OCI-M2 (cell line): ENCODE results near the gene ADSS2.
"Not testable (repeated sequence)": the region's sequence is repeated elsewhere in the genome, so short reads cannot be mapped to it uniquely, and the experiment has no call there.

Experiments
- DNase-seq: peaks from one replicate; lab custom pipeline; 2025; ENCODE audit not compliant: unreplicated experiment; lab: John Stamatoyannopoulos, UW

Gene ADSS2

DNA sequence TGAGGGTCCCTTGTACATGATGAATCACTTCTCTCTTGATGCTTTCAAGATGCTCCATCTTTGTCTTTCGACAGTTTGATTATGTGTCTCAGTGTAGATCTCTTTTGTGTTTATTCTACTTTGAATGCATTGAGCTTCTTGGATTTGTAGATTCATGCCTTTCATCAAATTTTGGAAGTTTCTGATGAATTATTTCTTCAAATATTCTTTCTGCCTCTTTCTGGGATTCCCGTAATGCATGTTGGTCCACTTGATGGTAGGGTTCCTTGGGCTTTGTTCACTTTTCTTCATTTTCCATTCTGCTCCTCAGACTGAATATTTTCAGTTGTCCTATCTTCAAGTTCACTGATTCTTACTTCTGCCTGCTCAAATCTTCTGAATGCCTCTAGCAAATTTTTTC lies 50.7 kb downstream of the ADSS2 start:
- no peak for DNase-seq

DNA sequence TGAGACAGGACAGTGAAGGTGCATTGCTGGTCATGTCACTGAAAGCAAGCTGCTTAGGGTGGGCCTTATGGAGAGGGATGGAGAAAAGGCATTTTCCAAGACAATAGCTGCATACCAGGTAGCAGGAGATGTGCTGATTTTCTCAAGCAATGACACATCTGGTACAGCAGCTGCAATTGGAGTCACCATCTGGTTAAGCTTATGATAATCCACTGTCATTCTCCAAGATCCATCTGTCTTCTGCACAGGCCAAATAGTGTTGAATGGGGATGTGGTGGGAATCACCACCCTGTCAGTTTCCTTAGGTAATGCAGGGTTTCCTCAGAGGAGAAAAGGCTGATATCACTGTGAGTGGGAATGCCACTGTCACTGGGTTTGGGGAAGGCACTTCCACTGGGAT lies 54.6 kb downstream of the ADSS2 start:
- DNase-seq: no peak

DNA sequence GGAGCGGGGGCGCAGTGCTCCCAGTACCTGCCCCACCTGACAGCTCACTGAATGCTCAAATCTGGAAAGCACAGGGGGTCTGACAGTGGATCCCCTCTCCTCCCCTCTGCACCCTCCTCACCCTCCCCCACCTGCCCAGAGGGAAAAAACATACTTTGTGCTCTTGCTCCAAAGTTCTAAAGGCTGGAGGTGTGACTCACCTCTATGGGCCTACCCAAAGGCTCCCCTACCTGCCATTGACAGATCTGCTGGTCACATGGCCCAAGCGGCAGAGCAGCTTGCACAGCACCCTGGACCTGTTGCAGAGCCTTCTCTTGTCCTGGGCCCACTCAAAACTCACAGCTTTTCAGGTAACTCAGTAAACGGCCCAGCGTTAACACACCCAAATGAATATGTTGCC lies 55.7 kb downstream of the ADSS2 start:
- no peak for DNase-seq

DNA sequence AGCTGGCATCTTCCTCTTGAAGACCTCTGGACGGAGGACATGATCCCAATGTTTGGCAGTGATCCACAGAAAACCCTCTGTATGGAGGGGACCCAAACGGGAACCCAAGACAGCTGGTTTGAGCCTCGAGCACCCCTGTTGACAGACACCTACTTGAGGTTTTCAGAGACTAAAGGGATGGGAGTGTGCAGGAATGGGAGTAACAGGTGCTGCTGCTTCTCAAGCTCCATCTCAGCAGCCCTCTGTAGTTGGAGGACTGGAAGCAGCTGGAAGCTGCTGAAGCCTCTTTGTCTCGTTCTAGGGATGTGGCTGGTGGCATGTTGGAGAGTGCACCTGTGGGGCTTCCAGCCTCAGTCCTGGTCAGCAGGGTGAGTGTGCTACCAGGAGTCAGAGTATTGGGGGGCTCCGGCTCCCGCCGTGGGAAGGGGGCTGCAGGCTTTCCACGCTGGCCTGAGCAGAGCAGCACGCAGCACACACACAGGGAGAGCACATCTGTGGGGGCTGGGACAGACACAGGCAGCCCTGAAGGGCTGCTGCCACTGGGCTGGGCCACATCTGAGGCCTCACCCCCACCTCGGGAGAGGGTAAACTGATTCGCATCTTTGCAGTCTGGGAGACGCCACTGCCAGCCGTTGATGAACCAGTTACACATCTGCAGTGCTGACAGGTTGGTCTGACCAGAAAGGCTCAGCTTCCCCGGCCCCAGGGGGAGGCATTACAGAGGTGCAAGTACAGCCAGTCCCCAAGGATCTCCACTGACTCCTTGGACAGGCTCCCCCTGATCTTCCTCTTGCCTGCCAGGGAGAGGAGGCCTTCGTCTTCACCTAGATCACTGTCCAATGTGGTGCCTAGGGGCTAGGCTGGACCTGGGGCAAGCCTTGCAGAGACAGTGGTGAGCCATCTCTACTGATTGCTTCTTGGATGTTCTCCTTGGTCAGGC lies 56.6 kb downstream of the ADSS2 start:
- DNase-seq: no peak

DNA sequence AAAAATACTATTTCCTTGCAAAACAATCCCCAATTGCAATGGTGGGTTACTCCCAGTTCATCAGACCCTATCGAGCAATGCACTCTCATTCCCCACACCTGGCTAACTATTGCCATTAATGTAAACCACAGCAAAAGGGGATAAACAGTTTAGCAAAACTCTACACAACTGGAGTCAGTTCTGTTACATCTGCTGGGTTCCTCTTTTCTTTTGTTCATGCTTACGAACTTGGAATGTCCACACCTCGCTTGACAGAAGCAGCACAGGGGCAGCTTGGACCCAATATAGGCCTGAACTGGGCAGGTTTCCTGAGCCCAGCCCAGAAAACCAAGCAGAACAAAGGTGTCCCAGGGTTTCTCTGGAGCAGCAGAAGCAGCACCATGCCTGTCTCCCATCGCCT lies 57.4 kb downstream of the ADSS2 start:
- DNase-seq: no peak

DNA sequence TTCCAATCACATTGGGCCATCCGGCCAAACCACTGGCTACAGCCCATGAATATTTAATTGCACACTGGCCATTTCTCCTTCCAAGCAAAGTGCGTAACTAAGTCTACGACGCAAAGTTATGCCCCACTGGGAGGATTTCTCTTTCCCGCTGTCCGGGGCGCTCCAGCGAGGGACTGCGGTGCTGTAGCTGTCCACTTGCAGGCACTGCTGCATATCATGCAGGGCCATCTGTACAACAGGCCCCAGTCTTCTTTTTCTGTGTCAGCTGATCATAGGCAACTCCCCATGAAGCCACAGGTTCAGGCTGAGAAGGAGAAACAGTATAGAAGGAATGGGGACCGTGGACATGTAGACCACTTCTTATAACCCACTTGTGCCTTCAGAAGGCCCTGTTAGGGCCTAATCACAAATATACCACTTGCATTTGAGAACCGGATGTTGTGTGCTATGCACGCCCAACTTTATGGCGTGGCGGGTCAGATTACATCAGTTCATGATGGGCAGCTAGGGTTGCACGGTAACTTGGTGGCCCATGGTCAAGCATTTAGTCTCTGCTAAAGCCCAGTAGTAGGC lies 58.0 kb downstream of the ADSS2 start:
- no peak for DNase-seq

DNA sequence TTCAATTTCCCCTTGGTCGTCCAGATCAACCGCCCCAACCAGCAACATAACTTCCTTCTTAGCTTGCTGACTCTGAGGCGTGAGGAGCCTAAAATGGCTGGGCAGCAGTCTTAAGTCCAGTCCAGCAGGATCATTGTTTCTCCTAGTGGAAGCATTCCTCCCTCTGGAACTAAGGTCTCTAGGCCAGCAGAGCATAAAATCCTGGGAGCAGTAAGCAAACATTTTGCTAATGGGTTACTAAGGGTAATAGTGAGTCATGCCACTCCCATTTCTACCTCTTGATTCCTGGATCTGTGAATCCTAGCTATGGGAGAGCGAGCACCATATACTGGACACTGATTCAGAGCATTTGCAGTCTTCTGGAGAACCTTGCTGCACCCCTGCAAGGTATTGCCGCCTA lies 59.9 kb downstream of the ADSS2 start:
- DNase-seq: no peak

DNA sequence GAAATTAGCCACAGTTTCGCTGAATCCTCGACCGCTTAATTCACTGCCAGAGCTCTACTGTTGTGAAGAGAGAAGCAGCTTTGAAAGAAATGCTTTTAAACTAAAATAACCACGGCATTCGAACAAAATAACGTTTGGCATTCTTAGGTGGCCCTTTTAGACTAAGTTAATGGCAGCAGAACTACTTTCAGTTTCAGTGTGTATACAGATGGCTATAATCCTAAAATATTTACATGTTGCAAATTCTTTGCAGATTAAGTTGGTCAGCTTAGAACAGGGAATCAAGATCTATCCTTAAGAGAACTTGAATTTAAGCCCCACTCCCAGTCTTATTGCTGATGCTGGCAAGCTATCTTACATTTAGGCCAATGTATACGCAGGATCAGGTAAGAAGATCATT lies 62.7 kb downstream of the ADSS2 start:
- DNase-seq: no peak

DNA sequence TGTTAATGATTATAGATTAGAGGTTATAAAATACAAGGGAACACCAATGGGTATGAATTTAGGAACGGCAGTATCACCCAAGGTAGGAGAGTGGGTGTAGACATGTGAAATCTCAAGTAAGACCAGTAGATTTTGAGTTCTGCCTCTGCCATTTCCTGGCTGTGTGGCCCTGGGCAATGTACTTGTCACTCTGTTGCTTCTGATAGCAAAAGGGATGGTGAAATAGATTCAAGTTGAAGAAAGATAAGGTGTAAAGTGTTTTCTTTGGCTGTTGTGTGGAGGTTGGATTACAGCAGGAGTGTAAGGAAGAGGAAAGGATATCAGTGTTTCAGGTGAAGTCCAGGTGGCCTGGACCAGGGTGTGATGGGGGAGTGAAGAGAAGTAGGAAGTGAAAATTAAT lies 64.3 kb downstream of the ADSS2 start:
- no peak for DNase-seq

DNA sequence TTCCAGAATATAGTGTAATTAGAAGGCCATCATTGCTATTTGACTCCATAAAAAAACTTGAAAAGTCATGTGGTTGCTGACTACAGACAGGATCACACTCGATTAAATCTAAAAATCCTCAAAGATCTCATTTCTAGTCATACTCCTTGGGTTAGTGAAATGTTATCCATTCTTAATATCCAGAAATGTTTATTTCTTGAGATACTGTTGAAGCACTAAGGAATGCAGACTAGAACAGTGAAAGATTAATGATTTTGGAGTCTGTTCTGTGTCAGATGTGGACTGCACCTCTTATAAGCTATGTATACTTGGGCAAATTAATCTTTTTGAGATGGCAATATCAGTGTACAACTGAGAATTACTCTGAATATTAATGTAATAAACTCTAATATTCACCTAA lies 65.1 kb downstream of the ADSS2 start:
- no peak for DNase-seq

DNA sequence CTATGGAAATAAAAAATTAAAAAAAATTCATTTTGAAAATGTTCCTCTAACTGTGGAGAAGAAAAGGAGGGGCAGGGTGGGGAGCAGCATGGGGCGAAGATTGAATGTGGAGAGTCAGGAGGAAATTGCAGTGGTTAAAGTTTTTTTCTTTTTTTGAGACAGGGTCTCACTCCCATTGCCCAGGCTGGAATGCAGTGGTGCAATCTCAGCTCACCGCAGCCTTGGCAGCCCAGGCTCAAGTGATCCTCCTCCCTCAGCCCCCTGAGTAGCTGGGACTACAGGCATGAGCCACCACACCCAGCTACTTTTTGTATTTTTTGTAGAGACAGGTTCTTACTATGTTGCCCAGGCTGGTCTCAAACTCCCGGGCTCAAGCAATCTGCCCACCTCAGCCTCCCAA lies 67.6 kb downstream of the ADSS2 start:
- no peak for DNase-seq

DNA sequence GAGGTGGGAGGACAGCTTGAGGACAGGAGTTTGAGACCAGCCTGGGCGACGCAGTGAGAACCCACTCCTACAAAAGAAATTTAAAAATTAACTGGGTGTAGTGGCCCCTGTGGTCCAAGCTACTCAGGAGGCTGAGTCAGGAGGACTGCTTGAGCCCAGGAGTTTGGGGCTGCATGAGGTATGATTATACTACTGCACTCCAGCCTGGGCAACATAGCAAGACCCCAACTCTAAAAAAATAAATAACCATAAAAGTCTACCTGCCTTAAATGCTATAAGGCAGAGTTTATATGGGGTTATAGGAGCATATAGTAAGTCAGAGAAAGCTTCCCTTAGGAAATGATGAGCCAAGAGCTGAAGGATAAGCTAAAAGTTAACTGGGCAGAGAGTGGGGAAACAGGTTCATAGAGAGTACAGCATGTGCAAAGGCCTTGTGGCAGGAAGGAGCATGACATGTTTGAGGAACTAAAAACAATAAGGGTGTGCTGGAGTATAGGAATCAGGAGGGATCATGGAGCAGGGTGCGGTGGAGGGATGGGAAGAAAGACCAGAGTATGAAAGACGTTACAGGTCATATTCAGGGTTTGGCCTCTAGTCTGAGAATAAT lies 68.3 kb downstream of the ADSS2 start:
- DNase-seq: no peak

DNA sequence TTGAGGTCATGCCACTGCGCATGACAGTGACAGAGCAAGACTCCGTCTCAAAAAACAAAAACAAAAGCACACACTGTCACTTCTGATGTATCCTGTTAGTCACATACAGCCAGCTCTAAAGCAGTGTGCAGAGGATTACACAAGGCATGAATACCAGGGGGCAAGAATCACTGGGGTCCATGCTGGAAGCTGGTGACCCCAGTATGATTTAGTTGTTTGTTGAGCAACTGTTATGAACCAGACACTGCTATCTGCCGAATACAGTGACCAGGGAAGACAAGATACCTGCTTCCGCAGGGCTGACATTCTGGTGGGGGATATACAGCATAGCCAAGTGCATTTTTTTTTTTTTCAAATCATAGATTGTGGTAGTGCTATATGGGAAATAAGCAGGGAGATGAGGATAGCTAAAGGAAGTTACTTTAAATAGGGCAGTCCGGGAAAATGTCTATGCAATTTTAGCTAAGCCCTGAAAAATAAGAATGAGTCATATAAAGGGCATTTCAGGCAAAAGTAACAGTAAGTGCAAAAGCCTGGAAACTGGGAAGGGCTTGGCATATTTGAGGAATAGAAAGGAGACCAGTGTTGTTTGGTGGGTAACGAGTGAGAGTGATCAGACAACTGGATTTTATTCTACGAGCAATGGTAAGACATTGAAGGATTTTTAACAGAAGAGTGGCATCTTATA lies 69.7 kb downstream of the ADSS2 start:
- DNase-seq: no peak

DNA sequence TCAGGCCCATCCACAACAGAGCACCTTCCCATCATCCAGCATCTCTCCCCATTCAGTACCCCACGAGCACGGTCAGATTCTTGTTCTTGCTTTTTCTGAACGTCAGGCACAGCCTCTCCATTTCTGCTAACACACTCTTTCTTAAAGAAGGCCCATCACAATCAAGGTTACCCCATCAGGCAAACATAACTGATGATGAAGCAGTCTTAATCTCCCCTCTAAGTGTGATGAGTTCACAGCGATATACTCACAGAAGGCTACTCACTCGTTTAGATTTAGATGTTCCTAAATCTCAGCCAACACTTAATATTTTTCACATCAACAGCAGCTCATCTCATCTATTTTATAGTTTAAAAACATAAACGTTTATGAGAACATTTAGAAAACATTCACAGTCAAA lies 75.6 kb downstream of the ADSS2 start:
- no peak for DNase-seq

DNA sequence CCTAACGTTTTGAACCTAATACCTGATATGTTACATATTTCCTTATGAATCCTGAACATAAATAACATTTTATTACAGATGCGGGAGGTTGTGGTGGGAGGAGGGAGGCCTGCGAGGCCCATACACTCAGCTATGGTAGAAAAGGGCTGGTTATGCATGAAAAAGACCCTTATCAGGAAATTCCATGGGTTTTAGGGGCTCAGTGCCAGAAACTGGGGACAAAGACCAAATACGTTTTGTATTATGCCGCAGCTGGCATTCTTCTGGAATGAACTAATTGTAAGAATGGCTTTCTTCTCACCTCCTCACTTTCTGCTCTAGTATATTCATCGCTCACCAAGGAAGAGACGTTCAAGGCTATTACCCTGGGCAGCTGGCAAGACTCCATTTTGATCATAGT lies 76.7 kb downstream of the ADSS2 start:
- no peak for DNase-seq

DNA sequence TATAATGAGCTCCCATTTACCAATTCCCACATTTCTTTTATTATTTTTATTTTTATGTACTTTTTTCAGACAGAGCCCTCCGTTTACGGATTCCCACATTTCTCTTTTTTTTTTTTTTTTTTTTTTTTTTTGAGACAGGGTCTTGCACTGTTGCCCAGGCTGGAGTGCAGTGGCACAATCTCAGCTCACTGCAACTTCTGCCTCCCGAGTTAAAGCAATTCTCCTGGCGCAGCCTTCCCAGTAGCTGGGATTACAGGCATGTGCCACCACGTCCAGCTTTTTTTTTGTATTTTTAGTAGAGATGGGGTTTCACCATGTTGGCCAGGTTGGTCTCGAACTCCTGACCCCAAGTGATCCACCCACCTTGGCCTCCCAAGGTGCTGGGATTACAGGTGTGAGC lies 77.2 kb downstream of the ADSS2 start:
- not testable (repeated sequence) for DNase-seq

DNA sequence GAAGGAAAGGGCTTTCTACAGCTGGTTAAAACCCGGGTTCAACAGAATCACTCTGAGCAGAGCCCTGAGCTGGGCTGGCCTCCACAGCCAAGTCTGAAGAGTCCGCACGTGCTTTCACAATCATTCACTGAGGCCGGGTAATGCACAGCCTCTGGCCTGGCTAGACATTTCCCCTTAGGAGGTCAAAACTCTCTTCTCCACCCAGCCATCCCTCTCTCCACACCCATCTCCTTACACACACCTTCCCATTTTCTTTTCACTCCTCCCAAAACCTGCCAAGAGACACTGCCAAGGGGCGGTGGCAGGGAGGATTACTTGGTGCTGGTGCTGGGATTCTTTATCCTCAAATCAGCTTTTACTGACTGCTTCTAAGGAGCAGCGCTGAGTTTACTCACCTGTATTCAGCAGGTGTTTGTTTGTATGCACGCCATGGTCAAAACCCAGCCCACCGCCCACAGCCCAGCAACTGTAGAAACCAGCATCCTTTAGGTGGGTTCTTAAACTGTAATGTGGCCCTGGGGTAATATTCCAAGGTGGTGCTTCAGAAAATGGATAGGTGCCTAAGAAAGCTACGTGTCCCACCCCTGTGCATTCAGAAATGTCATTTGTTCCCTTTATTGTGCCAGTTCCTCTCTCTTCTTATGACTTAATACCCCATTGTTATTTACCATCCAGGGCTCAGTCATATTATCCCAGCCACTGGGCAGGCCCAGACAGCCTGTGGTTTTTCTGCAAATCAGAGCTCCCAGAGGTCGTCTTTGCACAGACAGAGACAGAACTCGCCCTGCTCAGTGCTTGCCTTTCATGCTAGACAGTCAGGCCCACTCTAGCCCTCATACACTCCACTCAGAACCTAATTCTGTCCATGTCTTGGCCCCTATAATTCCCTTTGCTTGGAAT lies 80.2 kb downstream of the ADSS2 start:
- DNase-seq: no peak

DNA sequence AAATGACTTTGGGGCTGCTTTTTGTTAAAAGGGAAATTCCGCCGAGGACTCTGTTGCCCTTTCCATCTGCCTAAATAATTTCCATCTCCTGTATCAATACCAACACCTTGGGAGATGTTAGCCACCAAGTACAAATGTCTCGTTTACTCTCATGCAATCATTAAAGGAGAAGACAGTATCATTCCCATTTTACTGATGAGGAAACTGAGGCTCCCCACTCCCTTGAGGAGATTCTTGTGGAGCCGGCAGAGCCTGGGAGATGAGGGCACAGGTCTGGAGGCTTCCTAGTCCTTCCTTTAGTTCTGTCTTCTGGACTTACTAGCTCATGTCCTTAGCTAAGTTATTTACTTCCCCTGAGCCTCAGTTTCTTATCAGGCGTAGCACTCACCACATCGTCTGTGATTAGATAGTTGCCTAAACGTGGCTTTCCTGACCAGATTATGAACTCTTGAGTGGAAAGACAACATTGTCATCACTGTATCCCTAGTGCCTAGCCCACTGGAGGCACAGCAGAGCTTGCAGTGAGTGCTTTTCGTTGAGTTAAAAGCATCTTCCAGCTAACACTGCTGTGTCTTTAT lies 81.6 kb downstream of the ADSS2 start:
- DNase-seq: no peak

DNA sequence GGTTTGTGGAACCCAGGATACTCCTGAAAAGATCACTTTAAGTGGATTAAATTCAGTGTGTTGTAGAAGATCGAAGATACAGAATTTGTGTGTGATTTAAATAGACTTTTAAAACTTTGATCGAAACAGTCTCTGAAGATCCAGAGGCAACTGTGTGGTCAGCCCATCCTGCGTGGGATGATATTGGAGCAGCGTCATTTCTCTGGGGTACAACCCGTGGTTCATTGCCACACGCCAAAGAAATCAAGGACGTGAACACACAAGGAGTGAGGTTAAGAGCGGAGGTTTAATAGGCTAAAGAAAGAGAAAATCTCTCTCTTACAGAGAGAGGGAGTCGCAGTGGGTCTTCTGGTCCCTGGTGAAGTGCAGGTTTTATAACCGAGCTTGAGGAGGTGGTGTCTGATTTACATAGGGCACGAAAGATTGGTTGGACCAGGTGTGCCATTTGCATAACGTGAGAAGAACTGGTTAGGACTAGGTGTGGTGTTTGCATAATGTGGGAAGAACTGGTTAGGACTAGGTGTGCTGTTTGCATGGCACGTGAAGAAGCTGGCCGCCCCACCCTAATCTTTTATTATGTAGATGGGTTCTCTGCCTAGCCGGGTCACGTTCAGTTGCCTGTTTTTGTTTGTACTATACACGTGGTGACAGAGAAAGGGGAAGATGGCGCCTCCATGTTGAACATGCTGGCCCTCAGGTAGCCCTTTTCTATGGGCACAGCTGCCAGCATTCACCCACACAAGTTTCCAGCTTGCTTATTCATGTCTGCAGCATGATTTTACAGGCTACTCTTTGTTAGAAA lies 82.3 kb downstream of the ADSS2 start:
- DNase-seq: no peak

DNA sequence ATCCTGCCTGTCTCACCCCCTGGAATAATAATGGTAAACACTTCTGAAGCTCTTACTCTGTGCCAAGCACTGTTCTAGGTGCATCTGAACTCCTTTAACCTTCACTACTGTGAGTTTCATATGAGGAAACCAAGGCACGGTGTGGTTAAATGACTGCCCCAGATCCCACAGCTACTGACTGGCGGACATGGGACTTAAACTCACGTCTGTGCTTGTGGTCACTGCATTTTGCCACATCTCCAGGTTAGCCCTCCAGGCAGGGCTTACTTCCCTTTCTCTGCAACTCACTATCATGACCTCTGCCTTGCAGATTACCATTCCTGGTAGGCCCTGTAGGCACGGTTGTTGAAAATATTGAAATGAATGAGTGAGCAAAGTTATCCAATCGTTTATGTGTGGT lies 83.4 kb downstream of the ADSS2 start:
- DNase-seq: no peak
